H1 (cell line): ENCODE data around the gene VAPA. TPM values are rescaled to one million over a fixed set of nuclear protein-coding genes. Genes with fewer than 3 reads are reported as not detected.

ENCODE experiments used
- EGR1 ChIP-seq: IDR thresholded peaks from 2 replicates; pipeline ENCODE4 v1.6.1; 2011; ENCODE audit warnings: low read depth, low read length, borderline replicate concordance
- GABPA ChIP-seq: IDR thresholded peaks from 2 replicates; pipeline ENCODE4 v1.6.1; 2011; ENCODE audit warnings: mild to moderate bottlenecking, low read length, moderate library complexity, borderline replicate concordance; ENCODE audit not compliant: insufficient read depth
- PHF8 ChIP-seq: fragments of 200-600 bp; sonication (generic); conservative IDR thresholded peaks from 2 replicates; pipeline ENCODE4 v1.7.1; 2012; ENCODE audit warnings: low read depth, mild to moderate bottlenecking, inconsistent platforms, low read length, moderate library complexity
- polyA plus RNA-seq, 7 experiments: library from polyadenylated mRNA; depleted of rRNA in 3 of 7; stranded (reverse) in 5 of 7; unstranded in 2 of 7; fragments of >200 nt in 5 of 7; fragments of 200-250 nt in 2 of 7; gene quantifications; 1 replicate in 5 of 7; 2 replicates in 1 of 7; 4 replicates in 1 of 7; pipeline versions ENCODE4 v1.2.1 to v1.2.3, GENCODE V29; 2011 to 2013; ENCODE audit warnings: missing spikeins in 2 of 7, mixed read lengths in 2 of 7
- total RNA-seq: library from RNA; stranded (reverse); fragmentation: NEBNext Ultra II Directional; extraction: Animal tissue kit (Norgen Biotek cat#: 25700); gene quantifications from 2 replicates; pipeline ENCODE4 v1.2.1, GENCODE V29; 2021
- TF ChIP-seq, protein P1 (sequence below): fragments of 300-600 bp; sonication (generic); IDR thresholded peaks from 2 replicates; pipeline ENCODE4 v1.7.1; 2012; ENCODE audit warnings: low read length, moderate library complexity, mild to moderate bottlenecking, inconsistent platforms; ENCODE audit not compliant: insufficient replicate concordance
- TF ChIP-seq, protein P2 (sequence below): IDR thresholded peaks from 2 replicates; pipeline ENCODE4 v1.6.1; 2011; ENCODE audit warnings: low read depth, mild to moderate bottlenecking, low read length; ENCODE audit not compliant: insufficient read depth

The VAPA gene
- total and polyA plus RNA-seq, 2 of the 8 experiments (the other 6 are each of a cell fraction or from before 2014, with no cell fraction given) = 79.7 to 130 TPM

DNA sequence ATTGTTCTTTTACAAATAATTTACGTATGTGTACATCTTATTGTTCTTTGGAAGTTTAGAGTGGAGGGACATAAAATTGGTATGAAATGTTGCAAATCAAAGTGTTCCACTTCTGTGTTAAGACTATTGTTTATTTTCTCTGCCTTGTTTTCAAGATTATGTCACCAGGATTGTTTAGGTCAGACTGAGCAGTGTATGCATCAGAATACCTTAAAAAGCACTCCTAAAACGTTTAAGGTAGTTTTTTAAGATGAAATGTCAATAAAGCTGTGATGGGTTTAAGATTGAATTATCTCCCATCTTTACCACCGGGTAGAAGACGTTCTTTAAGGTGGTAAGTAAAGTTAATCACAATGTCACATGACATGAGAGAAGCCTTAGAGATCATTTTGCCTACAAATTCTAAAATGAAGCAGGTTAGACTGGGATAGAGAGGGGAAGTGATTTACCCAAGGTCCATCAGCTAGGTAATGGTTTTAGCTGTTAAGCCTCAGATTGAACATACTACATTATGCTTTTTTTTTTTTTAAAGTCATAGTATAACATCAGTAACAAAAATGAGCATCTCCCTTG, 10.6 kb downstream of the VAPA start (continued):
- TF ChIP-seq, protein P1, sequence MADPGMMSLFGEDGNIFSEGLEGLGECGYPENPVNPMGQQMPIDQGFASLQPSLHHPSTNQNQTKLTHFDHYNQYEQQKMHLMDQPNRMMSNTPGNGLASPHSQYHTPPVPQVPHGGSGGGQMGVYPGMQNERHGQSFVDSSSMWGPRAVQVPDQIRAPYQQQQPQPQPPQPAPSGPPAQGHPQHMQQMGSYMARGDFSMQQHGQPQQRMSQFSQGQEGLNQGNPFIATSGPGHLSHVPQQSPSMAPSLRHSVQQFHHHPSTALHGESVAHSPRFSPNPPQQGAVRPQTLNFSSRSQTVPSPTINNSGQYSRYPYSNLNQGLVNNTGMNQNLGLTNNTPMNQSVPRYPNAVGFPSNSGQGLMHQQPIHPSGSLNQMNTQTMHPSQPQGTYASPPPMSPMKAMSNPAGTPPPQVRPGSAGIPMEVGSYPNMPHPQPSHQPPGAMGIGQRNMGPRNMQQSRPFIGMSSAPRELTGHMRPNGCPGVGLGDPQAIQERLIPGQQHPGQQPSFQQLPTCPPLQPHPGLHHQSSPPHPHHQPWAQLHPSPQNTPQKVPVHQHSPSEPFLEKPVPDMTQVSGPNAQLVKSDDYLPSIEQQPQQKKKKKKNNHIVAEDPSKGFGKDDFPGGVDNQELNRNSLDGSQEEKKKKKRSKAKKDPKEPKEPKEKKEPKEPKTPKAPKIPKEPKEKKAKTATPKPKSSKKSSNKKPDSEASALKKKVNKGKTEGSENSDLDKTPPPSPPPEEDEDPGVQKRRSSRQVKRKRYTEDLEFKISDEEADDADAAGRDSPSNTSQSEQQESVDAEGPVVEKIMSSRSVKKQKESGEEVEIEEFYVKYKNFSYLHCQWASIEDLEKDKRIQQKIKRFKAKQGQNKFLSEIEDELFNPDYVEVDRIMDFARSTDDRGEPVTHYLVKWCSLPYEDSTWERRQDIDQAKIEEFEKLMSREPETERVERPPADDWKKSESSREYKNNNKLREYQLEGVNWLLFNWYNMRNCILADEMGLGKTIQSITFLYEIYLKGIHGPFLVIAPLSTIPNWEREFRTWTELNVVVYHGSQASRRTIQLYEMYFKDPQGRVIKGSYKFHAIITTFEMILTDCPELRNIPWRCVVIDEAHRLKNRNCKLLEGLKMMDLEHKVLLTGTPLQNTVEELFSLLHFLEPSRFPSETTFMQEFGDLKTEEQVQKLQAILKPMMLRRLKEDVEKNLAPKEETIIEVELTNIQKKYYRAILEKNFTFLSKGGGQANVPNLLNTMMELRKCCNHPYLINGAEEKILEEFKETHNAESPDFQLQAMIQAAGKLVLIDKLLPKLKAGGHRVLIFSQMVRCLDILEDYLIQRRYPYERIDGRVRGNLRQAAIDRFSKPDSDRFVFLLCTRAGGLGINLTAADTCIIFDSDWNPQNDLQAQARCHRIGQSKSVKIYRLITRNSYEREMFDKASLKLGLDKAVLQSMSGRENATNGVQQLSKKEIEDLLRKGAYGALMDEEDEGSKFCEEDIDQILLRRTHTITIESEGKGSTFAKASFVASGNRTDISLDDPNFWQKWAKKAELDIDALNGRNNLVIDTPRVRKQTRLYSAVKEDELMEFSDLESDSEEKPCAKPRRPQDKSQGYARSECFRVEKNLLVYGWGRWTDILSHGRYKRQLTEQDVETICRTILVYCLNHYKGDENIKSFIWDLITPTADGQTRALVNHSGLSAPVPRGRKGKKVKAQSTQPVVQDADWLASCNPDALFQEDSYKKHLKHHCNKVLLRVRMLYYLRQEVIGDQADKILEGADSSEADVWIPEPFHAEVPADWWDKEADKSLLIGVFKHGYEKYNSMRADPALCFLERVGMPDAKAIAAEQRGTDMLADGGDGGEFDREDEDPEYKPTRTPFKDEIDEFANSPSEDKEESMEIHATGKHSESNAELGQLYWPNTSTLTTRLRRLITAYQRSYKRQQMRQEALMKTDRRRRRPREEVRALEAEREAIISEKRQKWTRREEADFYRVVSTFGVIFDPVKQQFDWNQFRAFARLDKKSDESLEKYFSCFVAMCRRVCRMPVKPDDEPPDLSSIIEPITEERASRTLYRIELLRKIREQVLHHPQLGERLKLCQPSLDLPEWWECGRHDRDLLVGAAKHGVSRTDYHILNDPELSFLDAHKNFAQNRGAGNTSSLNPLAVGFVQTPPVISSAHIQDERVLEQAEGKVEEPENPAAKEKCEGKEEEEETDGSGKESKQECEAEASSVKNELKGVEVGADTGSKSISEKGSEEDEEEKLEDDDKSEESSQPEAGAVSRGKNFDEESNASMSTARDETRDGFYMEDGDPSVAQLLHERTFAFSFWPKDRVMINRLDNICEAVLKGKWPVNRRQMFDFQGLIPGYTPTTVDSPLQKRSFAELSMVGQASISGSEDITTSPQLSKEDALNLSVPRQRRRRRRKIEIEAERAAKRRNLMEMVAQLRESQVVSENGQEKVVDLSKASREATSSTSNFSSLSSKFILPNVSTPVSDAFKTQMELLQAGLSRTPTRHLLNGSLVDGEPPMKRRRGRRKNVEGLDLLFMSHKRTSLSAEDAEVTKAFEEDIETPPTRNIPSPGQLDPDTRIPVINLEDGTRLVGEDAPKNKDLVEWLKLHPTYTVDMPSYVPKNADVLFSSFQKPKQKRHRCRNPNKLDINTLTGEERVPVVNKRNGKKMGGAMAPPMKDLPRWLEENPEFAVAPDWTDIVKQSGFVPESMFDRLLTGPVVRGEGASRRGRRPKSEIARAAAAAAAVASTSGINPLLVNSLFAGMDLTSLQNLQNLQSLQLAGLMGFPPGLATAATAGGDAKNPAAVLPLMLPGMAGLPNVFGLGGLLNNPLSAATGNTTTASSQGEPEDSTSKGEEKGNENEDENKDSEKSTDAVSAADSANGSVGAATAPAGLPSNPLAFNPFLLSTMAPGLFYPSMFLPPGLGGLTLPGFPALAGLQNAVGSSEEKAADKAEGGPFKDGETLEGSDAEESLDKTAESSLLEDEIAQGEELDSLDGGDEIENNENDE = no peak
- TF ChIP-seq, protein P2, sequence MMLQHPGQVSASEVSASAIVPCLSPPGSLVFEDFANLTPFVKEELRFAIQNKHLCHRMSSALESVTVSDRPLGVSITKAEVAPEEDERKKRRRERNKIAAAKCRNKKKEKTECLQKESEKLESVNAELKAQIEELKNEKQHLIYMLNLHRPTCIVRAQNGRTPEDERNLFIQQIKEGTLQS = no peak
- TF ChIP-seq PHF8 (no peak), EGR1 (no peak), GABPA (no peak)
- TF ChIP-seq, all 59 proteins: peak for 0
